ENCODE results near the gene NPLOC4.

DNA sequence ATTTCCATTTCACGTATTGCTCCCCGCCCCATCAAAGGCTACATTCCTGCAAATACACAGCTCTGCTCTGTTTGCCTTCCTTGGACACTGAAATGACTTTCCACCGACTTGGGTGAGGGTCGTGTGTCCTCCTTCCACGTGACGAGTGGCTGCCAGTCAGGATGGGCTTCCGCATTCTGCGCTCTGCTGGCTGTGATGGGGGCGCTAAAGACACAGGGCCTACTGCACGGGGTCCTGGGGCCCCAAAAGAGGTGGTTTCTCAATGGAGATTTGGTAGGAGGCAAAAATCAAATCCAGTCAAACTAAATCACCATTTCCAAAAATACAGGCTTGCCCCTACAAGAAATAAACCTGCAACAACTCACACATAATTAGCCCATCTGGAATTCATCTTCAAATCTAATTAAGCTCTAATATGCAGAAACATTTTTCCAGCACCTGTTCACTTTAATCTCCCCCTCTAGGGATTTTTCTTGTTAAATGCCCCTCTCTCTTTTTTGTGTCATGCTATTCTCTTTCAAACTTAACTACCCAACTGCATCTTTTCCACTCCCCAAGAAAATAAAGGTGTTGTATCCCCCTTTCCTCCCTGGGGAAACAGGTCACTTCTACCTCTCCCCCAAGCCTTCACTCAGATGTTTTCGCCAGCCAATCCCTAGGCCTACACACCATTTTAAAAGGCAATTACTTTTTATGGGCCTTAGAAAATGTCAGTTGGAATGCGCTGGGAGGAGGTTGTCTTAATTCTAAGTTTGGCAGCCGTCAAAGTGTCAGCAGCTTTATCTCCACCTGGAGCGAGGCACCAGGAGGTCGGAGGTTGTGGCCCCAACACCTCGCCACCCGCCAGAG is 62.9 kb downstream of the NPLOC4 start:
- TF ChIP-seq TCF12 (IDR thresholded peaks at IDR 0.05; ENCODE audit: low read depth, low read length): no peak
- TF ChIP-seq BRCA1 (IDR thresholded peaks at IDR 0.05; ENCODE audit: low read depth, low read length): no peak
- TF ChIP-seq POLR2A (IDR thresholded peaks at IDR 0.05; ENCODE audit: control extremely low read depth in 1 of 2, low read depth in 2 of 2, low read length in 2 of 2): no peak
- no peak for TF ChIP-seq BCL11A (IDR thresholded peaks at IDR 0.05; ENCODE audit: low read depth in 2 of 2, low read length in 2 of 2)
- TF ChIP-seq, protein P1, sequence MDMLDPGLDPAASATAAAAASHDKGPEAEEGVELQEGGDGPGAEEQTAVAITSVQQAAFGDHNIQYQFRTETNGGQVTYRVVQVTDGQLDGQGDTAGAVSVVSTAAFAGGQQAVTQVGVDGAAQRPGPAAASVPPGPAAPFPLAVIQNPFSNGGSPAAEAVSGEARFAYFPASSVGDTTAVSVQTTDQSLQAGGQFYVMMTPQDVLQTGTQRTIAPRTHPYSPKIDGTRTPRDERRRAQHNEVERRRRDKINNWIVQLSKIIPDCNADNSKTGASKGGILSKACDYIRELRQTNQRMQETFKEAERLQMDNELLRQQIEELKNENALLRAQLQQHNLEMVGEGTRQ (IDR thresholded peaks at IDR 0.05; ENCODE audit: low read length): no peak
- TF ChIP-seq, protein P2, sequence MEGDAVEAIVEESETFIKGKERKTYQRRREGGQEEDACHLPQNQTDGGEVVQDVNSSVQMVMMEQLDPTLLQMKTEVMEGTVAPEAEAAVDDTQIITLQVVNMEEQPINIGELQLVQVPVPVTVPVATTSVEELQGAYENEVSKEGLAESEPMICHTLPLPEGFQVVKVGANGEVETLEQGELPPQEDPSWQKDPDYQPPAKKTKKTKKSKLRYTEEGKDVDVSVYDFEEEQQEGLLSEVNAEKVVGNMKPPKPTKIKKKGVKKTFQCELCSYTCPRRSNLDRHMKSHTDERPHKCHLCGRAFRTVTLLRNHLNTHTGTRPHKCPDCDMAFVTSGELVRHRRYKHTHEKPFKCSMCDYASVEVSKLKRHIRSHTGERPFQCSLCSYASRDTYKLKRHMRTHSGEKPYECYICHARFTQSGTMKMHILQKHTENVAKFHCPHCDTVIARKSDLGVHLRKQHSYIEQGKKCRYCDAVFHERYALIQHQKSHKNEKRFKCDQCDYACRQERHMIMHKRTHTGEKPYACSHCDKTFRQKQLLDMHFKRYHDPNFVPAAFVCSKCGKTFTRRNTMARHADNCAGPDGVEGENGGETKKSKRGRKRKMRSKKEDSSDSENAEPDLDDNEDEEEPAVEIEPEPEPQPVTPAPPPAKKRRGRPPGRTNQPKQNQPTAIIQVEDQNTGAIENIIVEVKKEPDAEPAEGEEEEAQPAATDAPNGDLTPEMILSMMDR (IDR thresholded peaks at IDR 0.05; ENCODE audit: control extremely low read depth in 1 of 3, insufficient read depth in 1 of 3, low read depth in 1 of 3, low read length in 3 of 3): no peak
- no peak for TF ChIP-seq SRF (IDR thresholded peaks at IDR 0.05; ENCODE audit: low read depth, low read length)
- no peak for TF ChIP-seq HDAC2 (IDR thresholded peaks at IDR 0.05; ENCODE audit: borderline replicate concordance in 1 of 2, low read depth in 2 of 2, low read length in 2 of 2)
- no peak for TF ChIP-seq RXRA (IDR thresholded peaks at IDR 0.05; ENCODE audit: insufficient read depth, low read depth, low read length)

Data from H1 (cell line).